HG03060 (cell line): ENCODE results near the gene LY6G6C.

Experiments used
- ATAC-seq: cut with Tn5 transposase; IDR thresholded peaks from one replicate; pipeline ENCODE4 v1.9.1; 2021; ENCODE audit warnings: low read depth, moderate number of reproducible peaks; ENCODE audit not compliant: unreplicated experiment

The LY6G6C gene

DNA sequence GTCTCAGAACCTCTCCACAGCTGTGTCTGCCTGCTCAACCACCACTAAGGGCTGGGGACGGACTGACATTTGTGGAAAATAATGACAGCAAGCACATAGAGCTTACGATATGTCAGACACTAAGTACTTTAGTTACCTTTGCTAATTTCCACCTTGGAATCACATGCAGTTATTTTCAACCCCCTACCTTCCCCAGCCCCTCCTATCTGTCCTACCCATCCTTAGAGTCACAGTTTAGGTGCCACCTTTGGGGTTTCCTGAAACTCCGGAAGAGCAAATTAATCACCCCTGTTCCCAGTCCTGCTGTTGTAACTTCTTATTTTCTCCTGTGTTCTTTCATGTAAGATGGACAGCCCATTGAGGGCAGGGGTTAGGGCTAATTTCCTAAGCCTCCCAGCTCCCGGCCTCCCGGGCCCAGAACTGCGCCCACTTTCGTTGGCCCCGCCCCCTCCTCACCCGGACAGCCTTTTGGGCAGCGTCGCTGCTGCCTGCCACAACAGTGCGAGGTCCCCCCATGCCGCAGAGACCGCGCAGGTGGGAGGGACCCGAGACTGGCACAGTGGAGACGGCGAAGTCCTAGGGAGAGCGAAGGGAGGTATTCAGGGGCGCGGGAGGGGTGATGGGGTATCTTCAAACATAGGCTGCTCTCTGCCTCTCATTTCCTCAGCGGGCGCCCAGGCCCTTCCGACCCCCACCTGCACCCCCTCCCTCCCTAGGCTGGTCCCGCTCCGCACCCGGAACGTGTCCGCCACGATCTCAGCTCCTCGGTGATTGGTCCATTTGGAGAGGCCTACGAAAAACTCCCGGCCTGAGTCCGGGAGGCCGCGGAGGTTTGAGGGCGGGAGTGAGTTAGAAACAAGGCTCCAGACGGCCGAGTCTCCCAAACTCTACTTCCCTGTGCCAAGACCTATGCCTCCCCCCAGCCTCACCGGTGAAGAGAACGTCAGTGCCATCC, 6.4 kb upstream of the LY6G6C start:
- no peak for ATAC-seq

DNA sequence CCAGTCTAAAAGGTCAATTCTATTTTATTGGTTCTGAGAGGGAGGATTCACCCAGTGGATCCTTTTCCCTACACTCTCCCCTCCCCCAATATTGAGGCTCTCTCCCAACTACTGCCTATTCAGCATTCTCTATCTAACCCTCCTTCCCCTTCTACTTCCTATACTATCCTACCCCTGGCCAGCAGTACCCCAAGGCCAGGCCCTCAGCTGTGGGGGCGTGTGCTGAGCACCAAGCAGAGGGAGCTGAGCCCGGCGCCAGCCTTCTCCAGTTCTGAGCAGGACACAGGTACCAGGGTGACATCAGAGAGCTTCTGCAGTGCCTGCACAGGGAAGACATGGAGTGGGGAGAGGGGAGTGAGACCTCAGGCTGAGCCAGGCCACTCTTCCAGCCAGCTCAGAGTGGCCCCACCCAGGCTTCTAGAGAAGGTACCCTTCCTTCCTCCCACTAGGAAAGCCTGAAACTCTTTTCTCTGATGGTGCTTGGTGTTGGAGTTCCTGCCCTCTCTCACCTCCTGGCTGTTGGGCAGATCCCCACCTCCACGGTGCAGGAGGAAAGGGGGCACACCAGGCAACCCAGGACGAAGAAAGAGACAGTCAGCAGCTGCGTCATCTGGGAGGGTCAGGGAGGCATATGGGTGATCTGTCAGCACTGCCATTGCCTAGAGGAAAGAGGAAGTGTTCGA, 5.6 kb upstream of the LY6G6C start:
- ATAC-seq = peak; percentile 42

DNA sequence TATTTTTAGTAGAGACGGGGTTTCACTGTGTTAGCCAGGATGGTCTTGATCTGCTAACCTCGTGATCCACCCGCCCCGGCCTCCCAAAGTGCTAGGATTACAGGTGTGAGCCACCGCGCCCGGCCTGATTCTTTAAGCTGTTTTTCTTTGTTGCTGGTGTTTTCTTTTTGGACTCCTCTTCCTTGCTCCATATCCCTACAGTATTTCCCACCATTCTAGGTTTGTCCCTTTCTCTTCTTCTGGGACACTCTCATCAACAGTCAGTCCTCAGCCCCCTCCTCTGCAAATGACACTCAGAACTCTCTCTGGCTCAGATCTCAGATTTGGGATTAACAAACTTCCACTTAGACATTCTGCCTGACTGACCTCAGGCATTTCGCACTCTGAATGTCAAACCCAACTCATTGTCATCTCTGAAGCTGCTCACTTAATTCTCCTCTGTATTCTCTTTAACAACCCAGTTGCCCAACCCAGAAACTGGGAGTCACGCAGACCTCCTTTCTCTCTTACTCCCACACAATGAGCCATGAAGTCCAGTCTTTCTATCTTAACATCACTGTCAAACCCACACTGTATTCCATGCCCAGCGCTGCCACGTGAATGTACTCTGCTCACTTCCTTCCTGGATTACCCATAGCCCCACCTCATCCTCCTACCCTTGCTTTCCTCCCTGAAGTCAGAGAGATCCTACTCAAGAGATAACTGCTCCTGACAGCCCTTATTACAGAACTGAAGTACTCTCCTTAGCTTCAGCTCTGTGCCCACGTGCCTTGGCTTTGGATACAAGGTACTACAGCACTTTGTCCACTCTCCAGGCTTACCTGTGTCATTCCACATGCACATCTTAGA, 4.2 kb upstream of the LY6G6C start:
- no peak for ATAC-seq

GRCh38 chr6:31723980-31724691, 2.6 kb upstream of the LY6G6C start:
- ATAC-seq = no peak

DNA sequence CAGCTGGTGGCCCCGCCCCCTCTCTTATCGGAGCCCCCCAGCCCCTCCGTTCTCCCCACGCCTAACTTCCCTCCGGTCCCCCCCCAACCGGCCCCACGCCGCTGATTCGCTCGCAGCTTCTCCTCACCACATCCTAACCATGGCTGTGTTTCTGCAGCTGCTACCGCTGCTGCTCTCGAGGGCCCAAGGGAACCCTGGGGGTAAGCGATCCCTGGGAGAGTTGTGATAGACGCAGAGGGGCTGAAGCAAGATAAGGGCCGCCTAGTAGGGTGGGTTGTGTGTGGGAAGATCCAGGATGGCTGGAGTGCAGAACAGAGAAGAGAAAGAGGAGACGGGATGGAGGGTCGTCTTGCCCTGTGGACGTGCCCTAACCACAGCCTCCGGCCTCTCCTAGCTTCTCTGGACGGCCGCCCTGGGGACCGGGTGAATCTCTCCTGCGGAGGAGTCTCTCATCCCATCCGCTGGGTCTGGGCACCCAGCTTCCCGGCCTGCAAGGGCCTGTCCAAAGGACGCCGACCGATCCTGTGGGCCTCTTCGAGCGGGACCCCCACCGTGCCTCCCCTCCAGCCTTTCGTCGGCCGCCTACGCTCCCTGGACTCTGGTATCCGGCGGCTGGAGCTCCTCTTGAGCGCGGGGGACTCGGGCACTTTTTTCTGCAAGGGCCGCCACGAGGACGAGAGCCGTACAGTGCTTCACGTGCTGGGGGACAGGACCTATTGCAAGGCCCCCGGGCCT, 1.9 kb upstream of the LY6G6C start, which contains the start of gene MPIG6B:
TSS of gene MPIG6B (plus strand) at position 129 of the 735 bp plus-strand sequence. CDS start at position 140, 11 bp downstream.
- ATAC-seq = no peak

- no peak for ATAC-seq
Observed at GRCh38 chr6:31722173-31722572, 627 bp upstream of the LY6G6C start.

DNA sequence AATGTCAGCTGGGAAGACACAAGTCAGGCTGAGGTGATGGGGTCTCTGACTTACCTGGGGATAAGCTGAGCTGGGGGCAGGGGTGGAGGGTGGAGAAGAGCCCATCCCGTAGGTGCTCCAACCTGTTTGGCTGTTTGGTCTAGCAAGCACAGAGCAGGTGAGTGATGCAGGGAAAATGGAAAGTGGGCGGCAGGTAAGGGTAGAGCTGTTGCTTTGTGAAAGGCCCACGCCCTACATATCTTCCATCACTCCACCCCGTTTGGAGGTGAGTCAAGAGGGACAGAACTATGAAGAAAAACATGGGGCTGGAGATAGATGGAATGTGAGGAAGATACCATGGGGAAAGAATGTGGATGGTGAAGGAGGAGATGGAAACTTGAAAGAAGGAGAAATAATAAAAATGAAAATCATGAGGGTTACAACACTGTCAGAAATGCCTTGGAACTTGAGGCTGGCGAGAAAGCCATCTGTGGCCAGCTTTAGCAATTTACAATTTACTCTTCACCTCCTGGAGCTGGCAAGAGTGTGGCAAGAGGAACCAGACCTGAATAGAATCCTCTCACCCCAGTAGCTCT, 1.3 kb downstream of the LY6G6C start:
- no peak for ATAC-seq

GRCh38 chr6:31719001-31719400, 2.5 kb downstream of the LY6G6C start:
- ATAC-seq = no peak

DNA sequence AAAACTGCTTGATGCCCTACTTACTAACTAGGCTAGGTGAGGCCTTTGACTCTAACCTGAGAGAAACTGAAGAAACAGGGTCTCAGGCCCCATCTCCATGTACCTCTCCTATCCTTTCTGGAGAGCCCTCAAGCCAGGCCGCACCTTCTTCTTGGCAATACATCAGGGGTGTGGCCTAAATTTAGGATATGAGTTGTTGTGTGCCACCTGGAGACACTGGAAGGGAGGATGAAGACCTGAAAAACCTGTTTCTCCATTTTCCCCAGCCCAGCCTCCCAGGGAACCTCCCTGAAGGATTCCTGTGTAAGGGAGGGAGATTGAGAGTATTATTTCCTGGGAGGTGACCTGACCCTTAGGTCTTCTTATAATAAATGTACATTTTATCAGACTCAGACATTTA, 3.3 kb downstream of the LY6G6C start:
- ATAC-seq = no peak

- ATAC-seq = no peak
Observed at GRCh38 chr6:31717499-31718222, 3.9 kb downstream of the LY6G6C start.

GRCh38 chr6:31715022-31715958, 6.3 kb downstream of the LY6G6C start, which contains the start of gene LY6G6D:
LY6G6D (plus strand) TSS chr6:31715348; CDS start chr6:31715356, 8 bp downstream.
- ATAC-seq = no peak

- ATAC-seq = no peak
Observed at GRCh38 chr6:31713991-31714684, 7.4 kb downstream of the LY6G6C start.

DNA sequence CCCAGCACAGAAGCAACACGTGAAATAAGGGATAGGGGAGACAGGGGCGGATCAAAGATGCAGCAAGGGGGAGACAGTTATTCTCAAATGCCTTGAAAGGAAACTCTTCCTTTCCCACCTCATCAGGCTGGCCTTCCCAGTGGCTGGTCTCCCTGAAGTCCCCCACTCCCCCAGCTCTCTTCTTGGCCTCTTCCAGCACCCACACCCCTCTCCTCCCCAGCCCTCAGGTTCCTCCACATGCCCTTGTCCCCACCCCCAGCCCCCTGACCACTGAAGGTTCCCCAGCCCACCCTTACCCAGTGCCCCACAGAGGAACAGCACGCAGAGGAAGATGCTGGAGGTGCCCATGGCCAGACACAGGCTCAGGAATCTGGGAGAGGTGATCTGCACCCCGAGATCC, 8.1 kb downstream of the LY6G6C start:
- no peak for ATAC-seq

DNA sequence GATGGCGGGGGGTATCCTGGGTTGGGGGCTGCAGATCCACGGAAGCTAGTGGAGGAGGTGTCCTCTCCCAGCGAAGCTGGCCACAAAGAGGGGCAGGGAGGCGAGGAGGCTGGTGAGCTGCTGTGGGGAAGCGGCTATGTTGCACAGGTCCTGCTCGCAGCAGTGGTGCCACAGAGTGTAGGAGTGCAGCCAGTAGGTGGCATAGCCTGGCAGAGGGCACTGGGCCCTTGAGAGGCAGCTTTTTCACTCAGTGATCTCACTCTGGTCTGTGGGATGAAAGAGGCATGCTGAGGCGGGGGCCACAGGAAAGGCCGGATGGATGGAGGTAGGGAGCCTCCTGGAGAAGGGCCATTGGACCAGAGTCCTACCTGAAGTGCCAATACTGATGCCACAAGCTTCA, 9.2 kb downstream of the LY6G6C start:
- no peak for ATAC-seq

- no peak for ATAC-seq
Observed at GRCh38 chr6:31711233-31711632, 10.3 kb downstream of the LY6G6C start.

DNA sequence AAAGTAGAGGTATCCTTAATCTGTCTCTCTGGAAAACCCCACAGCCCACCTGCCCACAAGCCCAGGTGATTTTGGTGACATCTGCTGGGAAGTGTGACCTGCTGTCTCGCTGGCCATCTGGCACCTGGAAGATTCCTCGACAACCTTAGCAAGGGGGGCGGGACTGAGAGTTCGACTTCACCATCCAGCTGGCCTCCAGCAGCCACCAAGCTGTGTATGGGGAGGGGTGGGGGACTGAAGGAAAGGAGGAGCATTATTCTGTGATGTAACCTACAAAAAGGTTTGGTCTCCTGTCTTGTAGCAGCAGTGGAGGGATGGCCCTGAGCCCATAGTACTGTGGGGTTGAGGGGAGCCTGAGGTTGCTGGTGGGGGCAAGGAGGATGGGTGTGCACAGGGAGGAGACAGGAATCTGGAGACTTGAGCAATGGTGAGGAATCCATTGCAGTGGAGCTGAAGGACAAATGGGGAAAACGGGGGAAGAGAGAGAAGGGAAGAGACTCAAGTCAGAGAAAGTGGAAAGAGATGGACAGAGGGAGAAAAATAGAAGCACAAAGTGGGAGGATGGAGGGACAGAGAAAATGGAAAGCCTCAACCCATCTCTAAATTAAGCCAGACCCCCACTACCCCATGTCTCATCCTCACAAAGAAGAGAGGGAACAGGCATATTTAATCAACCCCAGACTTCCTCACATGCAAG, 10.9 kb downstream of the LY6G6C start:
- no peak for ATAC-seq
